Activated CD8-positive, alpha-beta memory T cell treated with anti-CD3 and anti-CD28 coated beads for 1 hour (primary cell): ENCODE measurements around the gene RPL28.
"Not testable (repeated sequence)": the region's sequence is repeated elsewhere in the genome, so short reads cannot be mapped to it uniquely, and the experiment has no call there.

ENCODE experiments used
- DNase-seq, 2 donors: peaks; one replicate each; pipeline ENCODE4 v3.0.0-alpha.2; 2020; ENCODE audit warnings: low read depth in 1 of 2; ENCODE audit errors: extremely low read depth in 1 of 2

RPL28 gene

GRCh38 chr19:55421281-55421680, 35.5 kb downstream of the RPL28 start:
- DNase-seq, result not testable (repeated sequence)

GRCh38 chr19:55423225-55424005, 37.7 kb downstream of the RPL28 start:
- no peak for DNase-seq

DNA sequence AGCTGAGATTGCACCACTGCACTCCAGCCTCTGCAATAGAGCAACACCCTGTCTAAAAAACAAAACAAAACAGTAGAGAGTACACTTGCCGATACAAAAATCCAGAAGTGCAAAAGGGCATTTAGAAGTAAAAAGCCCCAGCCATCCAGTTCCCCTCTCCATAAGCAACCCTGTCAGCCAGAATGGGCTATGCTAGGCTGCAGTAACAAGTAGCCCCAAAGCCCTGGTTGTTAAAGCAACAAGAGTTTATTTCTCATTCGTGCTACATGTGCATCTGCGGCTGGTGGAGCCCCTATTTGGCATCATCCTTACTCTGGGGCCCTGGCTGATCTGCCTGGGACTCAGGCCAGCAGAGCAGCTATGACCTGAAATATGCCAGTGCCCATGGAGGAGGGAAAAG, 38.8 kb downstream of the RPL28 start:
- DNase-seq, result no peak

DNA sequence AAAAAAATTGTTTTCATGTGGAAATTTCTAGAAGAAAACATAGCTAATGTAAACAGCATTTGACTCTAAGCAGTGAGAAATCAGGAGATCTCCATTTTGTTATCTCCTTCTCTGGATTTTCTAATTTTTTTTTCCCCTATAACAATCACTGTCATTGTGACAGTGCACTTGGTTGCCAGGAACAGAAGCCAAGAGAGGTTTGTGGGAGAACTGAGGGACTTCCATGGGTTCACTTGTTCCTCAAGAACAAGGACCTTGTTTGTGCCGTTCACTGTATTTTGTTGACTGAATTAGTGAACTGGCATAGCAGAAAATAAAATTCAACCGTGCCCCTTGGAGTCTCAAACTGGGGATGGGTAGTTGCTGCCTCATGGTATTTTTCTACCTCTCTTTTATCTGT, 40.3 kb downstream of the RPL28 start:
- DNase-seq, result no peak

- no peak for DNase-seq
These were observed 45.5 kb downstream of the RPL28 start for GRCh38 chr19:55431183-55431582.

GRCh38 chr19:55432241-55432959, 46.7 kb downstream of the RPL28 start:
- no peak for DNase-seq

- no peak for DNase-seq
These were observed 47.6 kb downstream of the RPL28 start for GRCh38 chr19:55433292-55433691.

GRCh38 chr19:55434356-55434919, 48.7 kb downstream of the RPL28 start:
- no peak for DNase-seq

DNA sequence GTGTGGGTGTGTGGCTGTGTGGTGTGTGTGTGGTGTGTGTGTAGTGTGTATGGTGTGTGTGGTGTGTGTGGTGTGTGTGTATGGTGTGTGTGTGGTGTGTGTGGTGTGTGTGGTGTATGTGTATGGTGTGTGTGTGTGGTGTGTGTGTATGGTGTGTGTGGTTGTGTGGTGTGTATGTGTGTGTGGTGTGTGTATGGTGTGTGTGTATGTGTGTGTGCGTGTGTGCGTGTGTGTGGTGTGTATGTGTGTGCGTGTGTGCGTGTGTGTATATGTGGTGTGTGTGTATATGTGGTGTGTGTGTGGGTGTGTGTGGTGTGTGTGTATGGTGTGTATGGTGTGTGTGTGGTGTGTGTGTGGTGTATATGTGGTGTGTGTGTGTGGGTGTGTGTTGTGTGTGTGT, 49.3 kb downstream of the RPL28 start:
- DNase-seq, result no peak

- DNase-seq, result no peak
These were observed 51.1 kb downstream of the RPL28 start for GRCh38 chr19:55436847-55437246.

DNA sequence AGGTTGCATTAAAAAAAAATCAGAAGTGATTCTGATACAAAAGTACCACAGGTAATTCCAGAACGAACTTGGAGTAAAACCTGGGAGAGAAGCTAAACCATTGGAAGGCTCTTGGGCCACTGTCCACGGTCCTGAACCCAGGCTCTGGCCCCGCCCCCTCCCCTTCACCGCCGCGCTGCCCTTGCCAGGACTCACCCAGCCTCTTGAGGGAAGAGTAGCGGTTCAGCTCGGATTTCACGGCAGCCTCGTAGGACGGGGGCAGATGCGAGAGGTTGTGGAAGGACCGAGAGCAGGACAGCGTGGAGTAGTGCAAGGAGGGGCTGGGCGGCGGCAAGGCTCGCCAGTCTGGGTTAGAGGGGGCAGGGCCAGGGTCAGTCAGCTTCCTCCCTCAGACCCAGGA, 51.7 kb downstream of the RPL28 start:
- DNase-seq, result no peak

DNA sequence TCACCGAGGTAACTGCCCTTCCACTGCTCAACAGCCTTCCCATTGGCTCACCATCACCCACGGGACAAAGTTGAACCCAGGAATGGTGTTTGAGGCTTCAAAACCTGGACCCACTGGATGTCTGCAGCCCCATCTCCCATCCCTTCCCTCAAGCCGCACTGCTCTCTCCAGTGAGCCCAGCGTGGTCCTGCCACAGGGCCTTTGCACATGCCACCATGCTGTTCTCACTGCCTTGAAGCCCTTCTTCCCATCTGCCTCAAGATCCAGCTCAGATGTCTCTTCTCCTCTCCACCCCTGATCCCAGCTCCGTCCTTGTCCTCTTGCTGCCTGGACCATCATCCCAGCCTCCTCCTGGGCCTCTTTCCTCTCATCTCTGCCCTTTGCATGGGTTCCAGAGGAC, 53.3 kb downstream of the RPL28 start:
- DNase-seq, result no peak

- DNase-seq, result no peak
These were observed 54.8 kb downstream of the RPL28 start for GRCh38 chr19:55440411-55441105.

- no peak for DNase-seq
These were observed 55.6 kb downstream of the RPL28 start for GRCh38 chr19:55441319-55441691.

- DNase-seq, result no peak
These were observed 56.1 kb downstream of the RPL28 start for GRCh38 chr19:55441692-55442321.

DNA sequence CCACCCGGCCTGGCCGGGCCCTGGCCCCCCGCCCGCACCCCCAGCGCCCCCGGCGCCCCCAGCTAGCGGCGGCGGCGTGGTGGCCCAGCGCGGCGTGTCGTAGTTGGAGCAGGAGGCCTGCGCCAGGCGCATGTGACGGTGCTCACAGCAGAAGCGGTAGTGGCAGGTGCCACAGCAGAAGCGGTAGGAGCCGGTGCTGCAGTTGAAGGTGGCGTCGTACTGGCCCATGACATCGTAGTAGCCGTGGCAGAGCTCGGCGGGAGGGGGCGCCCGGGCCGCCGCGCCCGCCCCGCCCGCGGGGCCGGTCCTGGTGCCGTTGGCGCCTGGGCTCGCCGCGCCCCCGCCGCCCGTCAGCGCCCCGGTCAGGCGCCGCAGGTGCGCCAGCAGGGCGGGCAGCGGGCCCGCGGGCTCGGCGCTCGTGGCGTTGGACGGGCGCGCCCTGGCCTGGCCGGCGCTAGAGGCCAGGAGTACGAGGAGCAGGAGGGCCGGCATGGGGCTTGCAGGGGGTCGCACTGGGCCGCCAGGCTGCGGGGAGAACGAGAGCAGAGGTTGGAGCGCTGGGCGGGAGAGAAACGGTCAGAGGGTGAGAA, 56.7 kb downstream of the RPL28 start:
- no peak for DNase-seq

GRCh38 chr19:55443045-55443823, 57.5 kb downstream of the RPL28 start, which contains the start of gene SHISA7:
Gene SHISA7 (minus strand): TSS chr19:55443300. CDS start chr19:55442863, 437 bp downstream.
- DNase-seq, result no peak

- DNase-seq, result no peak
These were observed 58.2 kb downstream of the RPL28 start for GRCh38 chr19:55443824-55444480.

- DNase-seq, result no peak
These were observed 58.9 kb downstream of the RPL28 start for GRCh38 chr19:55444646-55445045.
